MM.1S (cell line): ENCODE data around the gene OXSR1.
"Not testable (repeated sequence)": the region's sequence is repeated elsewhere in the genome, so short reads cannot be mapped to it uniquely, and the experiment has no call there.

Experiments used
- CTCF ChIP-seq: fragments of 300-600 bp; sonication (generic); IDR thresholded peaks from 2 replicates; pipeline ENCODE4 v1.5.1; 2016; ENCODE audit warnings: antibody characterized with exemption, low read length, mixed read lengths
- EZH2 ChIP-seq: fragments of 300-600 bp; sonication (generic); optimal IDR thresholded peaks from 2 replicates; pipeline ENCODE3; 2017; ENCODE audit warnings: low read depth, mild to moderate bottlenecking, antibody characterized with exemption, low read length, mixed read lengths

GRCh38 chr3:38289286-38290217, 124.2 kb downstream of the OXSR1 start:
- TF ChIP-seq CTCF, EZH2: not testable (repeated sequence)
